Upper lobe of right lung (tissue), 1 donor: Measurements from ENCODE around the gene NACC2. TPM values are rescaled to one million over a fixed set of nuclear protein-coding genes. Genes with fewer than 3 reads are reported as not detected.
"Not testable (repeated sequence)": the region's sequence is repeated elsewhere in the genome, so short reads cannot be mapped to it uniquely, and the experiment has no call there.

Experiments
- ATAC-seq: fragments of 200-7000 bp; cut with Tn5 transposase; one replicate; pipeline ENCODE4 v1.9.1; 2020; ENCODE audit warnings: mild to moderate bottlenecking, moderate library complexity
- DNase-seq: peaks from one replicate; pipeline ENCODE4 v3.0.0-alpha.2; 2020
- H3K27ac ChIP-seq: fragments of 200-600 bp; one replicate; pipeline ENCODE4 v1.8.0; 2022
- H3K27me3 ChIP-seq: fragments of 200-600 bp; one replicate; pipeline ENCODE4 v1.8.0; 2022; ENCODE audit warnings: mild to moderate bottlenecking
- H3K36me3 ChIP-seq: fragments of 200-600 bp; one replicate; pipeline ENCODE4 v1.8.0; 2022
- H3K4me1 ChIP-seq: fragments of 200-600 bp; one replicate; pipeline ENCODE4 v1.8.0; 2022
- H3K4me3 ChIP-seq: fragments of 200-600 bp; one replicate; pipeline ENCODE4 v1.8.0; 2022; ENCODE audit warnings: mild to moderate bottlenecking
- H3K9me3 ChIP-seq: fragments of 200-600 bp; one replicate; pipeline ENCODE4 v1.8.0; 2022
- CTCF ChIP-seq: fragments of 200-600 bp; IDR thresholded peaks from one replicate; pipeline ENCODE4 v1.8.0; 2022; ENCODE audit warnings: antibody characterized with exemption
- intact Hi-C: fragments of 100-400 bp; cut with DNase I; formaldehyde crosslinking; loops from one replicate; pipeline ENCODE4 v1.11.0; 2022
- total RNA-seq: library from RNA; stranded (reverse); fragmentation: NEBNext Ultra II Directional; extraction: Animal tissue kit (Norgen Biotek cat#: 25700); gene quantifications from one replicate; pipeline ENCODE4 v1.2.1, GENCODE V29; 2021
- donor health status: DM: no; HTN: yes; CAD: no; lungs with severe emphysema.

NACC2 gene
- total RNA-seq, 1 donor from 2014 or later: 33.5 TPM

- no peak for TF ChIP-seq CTCF
- Histone ChIP-seq H3K9me3 (peaks cover 6% of the 10 kb centered on the region), H3K27me3 (no peaks in the 10 kb centered on the region), H3K27ac (no peak overlapping the region), H3K4me1 (peaks cover 13% of the 10 kb centered on the region), H3K4me3 (no peak overlapping the region), H3K36me3 (no peaks in the 10 kb centered on the region)
- no peak for ATAC-seq
- no peak for DNase-seq
- intact Hi-C loops: no loop called here
Measured at GRCh38 chr9:136036050-136036449, 59.0 kb downstream of the NACC2 start.

- Histone ChIP-seq H3K9me3 (no peaks in the 10 kb centered on the region), H3K4me3 (no peak overlapping the region), H3K27me3 (no peaks in the 10 kb centered on the region), H3K4me1 (peaks cover 25% of the 10 kb centered on the region), H3K36me3 (no peaks in the 10 kb centered on the region), H3K27ac (no peak overlapping the region)
- no peak for TF ChIP-seq CTCF
- ATAC-seq (peak; percentile 54), DNase-seq (no peak)
- intact Hi-C loops: no loop called here
Measured at GRCh38 chr9:136031741-136032730, 63.1 kb downstream of the NACC2 start.

DNA sequence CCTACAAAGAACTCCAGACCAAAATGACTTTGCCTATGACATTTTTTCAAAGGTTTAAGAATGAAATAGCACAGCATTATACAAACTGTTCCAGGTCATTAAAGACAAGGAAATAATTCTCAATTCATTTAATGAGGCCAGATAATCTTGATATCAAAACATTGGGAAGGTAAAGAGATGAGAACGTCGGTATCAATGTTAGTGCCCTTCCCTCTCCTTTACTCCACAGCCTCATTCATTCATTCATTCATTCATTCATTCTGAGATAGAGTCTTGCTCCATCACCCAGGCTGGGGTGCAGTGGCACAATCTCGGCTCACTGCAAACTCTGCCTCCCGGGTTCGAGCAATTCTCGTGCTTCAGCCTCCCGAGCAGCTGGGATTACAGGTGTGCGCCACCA, 64.0 kb downstream of the NACC2 start:
- no peak for DNase-seq
- H3K4me3 ChIP-seq: no peak overlapping the region
- H3K9me3 ChIP-seq: no peaks in the 10 kb centered on the region
- H3K27me3 ChIP-seq: no peaks in the 10 kb centered on the region
- H3K4me1 ChIP-seq: peaks cover 25% of the 10 kb centered on the region
- intact Hi-C loops: no loop called here
- H3K36me3 ChIP-seq: no peaks in the 10 kb centered on the region
- TF ChIP-seq CTCF: no peak
- H3K27ac ChIP-seq: no peak overlapping the region
- no peak for ATAC-seq

DNA sequence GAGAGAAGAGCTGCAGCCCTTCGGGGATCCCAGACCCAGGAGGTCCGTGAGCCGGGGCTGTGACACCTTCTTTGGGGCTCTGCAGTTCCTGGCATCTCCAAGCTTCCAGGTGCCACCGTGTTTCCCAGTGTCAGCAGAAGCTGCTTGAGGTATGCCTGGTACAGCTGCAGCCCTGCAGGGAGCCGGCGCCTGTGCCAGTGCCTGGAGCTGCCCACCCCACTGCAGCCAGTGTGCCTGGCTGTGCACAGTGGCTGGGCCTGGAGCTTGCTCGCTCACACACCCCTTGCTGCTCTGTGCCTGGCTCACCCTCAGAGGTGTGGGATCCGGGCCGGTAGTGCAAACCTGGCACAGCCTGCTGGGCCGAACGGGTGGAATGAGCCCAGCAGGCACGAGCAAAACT, 65.5 kb downstream of the NACC2 start:
- no peak for TF ChIP-seq CTCF
- no peaks in the 10 kb centered on the region for H3K27me3 ChIP-seq
- no peak overlapping the region for H3K27ac ChIP-seq
- peaks cover 30% of the 10 kb centered on the region for H3K4me1 ChIP-seq
- DNase-seq: no peak
- no peaks in the 10 kb centered on the region for H3K36me3 ChIP-seq
- H3K9me3 ChIP-seq: no peaks in the 10 kb centered on the region
- no peak for ATAC-seq
- intact Hi-C loops: no loop called here
- no peak overlapping the region for H3K4me3 ChIP-seq

GRCh38 chr9:136028760-136029470, 66.2 kb downstream of the NACC2 start:
- DNase-seq (no peak), ATAC-seq (peak; percentile 13)
- no peak overlapping the region for H3K27ac ChIP-seq
- H3K9me3 ChIP-seq: no peaks in the 10 kb centered on the region
- peaks cover 30% of the 10 kb centered on the region for H3K4me1 ChIP-seq
- intact Hi-C loops: no loop called here
- TF ChIP-seq CTCF: no peak
- no peaks in the 10 kb centered on the region for H3K27me3 ChIP-seq
- H3K4me3 ChIP-seq: no peak overlapping the region
- no peaks in the 10 kb centered on the region for H3K36me3 ChIP-seq

DNA sequence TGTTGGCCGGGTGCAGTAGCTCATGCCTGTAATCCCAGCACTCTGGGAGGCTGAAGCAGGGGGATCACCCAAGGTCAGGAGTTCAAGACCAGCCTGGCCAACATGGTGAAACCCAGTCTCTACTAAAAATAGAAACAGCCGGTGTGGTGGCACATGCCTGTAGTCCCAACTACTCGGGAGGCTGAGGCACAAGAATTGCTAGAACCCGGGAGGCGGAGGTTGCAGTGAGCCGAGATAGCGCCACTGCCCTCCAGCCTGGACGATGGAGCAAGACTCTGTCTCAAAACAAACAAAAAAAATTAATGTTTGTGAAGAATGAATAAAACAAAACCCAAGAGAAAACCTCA, 68.2 kb downstream of the NACC2 start:
- H3K9me3 ChIP-seq, H3K27me3 ChIP-seq, ATAC-seq, H3K4me3 ChIP-seq, H3K27ac ChIP-seq, H3K36me3 ChIP-seq, DNase-seq, intact Hi-C loops: not testable (repeated sequence)
- H3K4me1 ChIP-seq: peaks cover 22% of the 10 kb centered on the region
